Suprapubic skin (tissue), 4 donors: Measurements from ENCODE around the gene HSD3B1. TPM values are rescaled to one million over a fixed set of nuclear protein-coding genes. Genes with fewer than 3 reads are reported as not detected.
"Not testable (repeated sequence)": the region's sequence is repeated elsewhere in the genome, so short reads cannot be mapped to it uniquely, and the experiment has no call there.

Source experiments
- DNase-seq, 2 donors: peaks; one replicate each; pipeline ENCODE4 v3.0.0-alpha.2; 2019; ENCODE audit warnings: low spot score in 2 of 2
- H3K27ac ChIP-seq: fragments of 200-600 bp; sonication (generic); one replicate; pipeline ENCODE4 v1.5.1; 2019
- H3K27me3 ChIP-seq: fragments of 200-600 bp; sonication (generic); one replicate; pipeline ENCODE4 v1.5.1; 2019
- H3K36me3 ChIP-seq: fragments of 200-600 bp; sonication (generic); one replicate; pipeline ENCODE4 v1.5.1; 2019
- H3K4me1 ChIP-seq: fragments of 200-600 bp; sonication (generic); one replicate; pipeline ENCODE4 v1.5.1; 2019
- H3K4me3 ChIP-seq: fragments of 200-600 bp; sonication (generic); one replicate; pipeline ENCODE4 v1.5.1; 2019; ENCODE audit warnings: mild to moderate bottlenecking
- H3K9me3 ChIP-seq: fragments of 200-600 bp; sonication (generic); one replicate; pipeline ENCODE4 v1.5.1; 2019
- EP300 ChIP-seq: sonication (generic); formaldehyde crosslinking; IDR thresholded peaks from one replicate; pipeline ENCODE4 v1.6.1; 2017; ENCODE audit warnings: antibody characterized with exemption
- POLR2A ChIP-seq, 2 donors: fragments of 450-650 bp; IDR thresholded peaks; one replicate each; pipeline ENCODE4 v1.6.1; 2017; ENCODE audit warnings: antibody characterized with exemption in 2 of 2, mild to moderate bottlenecking in 2 of 2, moderate library complexity in 2 of 2
- POLR2AphosphoS5 ChIP-seq, 3 donors: sonication (generic); formaldehyde crosslinking; IDR thresholded peaks; one replicate each; pipeline ENCODE4 v1.6.1; 2017; ENCODE audit warnings: antibody characterized with exemption in 3 of 3
- WGBS: methylation state at CpG from one replicate; pipeline ENCODE4 v1.1.5; 2018; 5-methylcytosine and 5-hydroxymethylcytosine counted together
- total RNA-seq, 4 donors: library from RNA; depleted of rRNA; stranded (reverse); fragments of >200 nt; gene quantifications; one replicate each; pipeline ENCODE4 v1.1.0, GENCODE V29; 2016
- TF ChIP-seq, protein P1 (sequence below), 2 donors: fragments of 200-600 bp in 1 of 2; fragments of 450-650 bp in 1 of 2; sonication (generic) in 1 of 2; IDR thresholded peaks; one replicate each; pipeline ENCODE4 v1.5.1; 2016 to 2019; ENCODE audit warnings: antibody characterized with exemption in 2 of 2, mild to moderate bottlenecking in 1 of 2, moderate library complexity in 1 of 2

Gene HSD3B1
- total RNA-seq, 4 donors from 2014 or later, result 2.9 to 20.1 (median 5.6) TPM

DNA sequence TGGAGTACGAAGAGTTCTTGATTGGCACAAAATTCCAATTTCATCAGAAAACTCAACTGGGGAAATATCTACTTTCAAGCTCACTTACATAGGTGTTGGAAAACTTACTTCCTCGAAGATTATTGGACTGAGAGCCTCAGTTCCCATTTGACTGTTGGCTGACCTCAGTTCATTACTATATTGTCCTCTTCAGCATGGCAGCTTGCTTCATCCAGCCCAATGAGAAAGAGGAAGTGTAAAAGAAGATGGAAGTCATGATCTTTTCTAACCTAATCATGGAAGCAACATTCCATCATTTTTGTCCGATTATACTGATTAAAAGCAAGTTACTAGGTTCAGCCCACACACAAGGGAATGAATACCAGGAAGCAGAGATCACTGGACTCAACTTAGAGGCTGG, 49.4 kb downstream of the HSD3B1 start:
- Histone ChIP-seq H3K9me3 (no peaks in the 10 kb centered on the region), H3K4me1 (peaks cover 17% of the 10 kb centered on the region), H3K36me3 (no peaks in the 10 kb centered on the region), H3K4me3 (no peak overlapping the region), H3K27me3 (no peaks in the 10 kb centered on the region), H3K27ac (no peak overlapping the region)
- DNase-seq, result no peak
- 87% methylated on average over 3 of the region's 3 CpGs for WGBS
- no peak for TF ChIP-seq POLR2AphosphoS5 (IDR thresholded peaks at IDR 0.05)
- no peak for TF ChIP-seq POLR2A (IDR thresholded peaks at IDR 0.05)
- TF ChIP-seq, protein P1, sequence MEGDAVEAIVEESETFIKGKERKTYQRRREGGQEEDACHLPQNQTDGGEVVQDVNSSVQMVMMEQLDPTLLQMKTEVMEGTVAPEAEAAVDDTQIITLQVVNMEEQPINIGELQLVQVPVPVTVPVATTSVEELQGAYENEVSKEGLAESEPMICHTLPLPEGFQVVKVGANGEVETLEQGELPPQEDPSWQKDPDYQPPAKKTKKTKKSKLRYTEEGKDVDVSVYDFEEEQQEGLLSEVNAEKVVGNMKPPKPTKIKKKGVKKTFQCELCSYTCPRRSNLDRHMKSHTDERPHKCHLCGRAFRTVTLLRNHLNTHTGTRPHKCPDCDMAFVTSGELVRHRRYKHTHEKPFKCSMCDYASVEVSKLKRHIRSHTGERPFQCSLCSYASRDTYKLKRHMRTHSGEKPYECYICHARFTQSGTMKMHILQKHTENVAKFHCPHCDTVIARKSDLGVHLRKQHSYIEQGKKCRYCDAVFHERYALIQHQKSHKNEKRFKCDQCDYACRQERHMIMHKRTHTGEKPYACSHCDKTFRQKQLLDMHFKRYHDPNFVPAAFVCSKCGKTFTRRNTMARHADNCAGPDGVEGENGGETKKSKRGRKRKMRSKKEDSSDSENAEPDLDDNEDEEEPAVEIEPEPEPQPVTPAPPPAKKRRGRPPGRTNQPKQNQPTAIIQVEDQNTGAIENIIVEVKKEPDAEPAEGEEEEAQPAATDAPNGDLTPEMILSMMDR (IDR thresholded peaks at IDR 0.05), result no peak
- no peak for TF ChIP-seq EP300

GRCh38 chr1:119560402-119560801, 53.4 kb downstream of the HSD3B1 start:
- H3K36me3 ChIP-seq, H3K9me3 ChIP-seq, H3K4me3 ChIP-seq: not testable (repeated sequence)

GRCh38 chr1:119564548-119564947, 57.5 kb downstream of the HSD3B1 start:
- Histone ChIP-seq H3K27me3 (no peaks in the 10 kb centered on the region), H3K9me3 (no peaks in the 10 kb centered on the region), H3K4me1 (peaks cover 20% of the 10 kb centered on the region), H3K4me3 (no peak overlapping the region), H3K27ac (no peak overlapping the region), H3K36me3 (no peaks in the 10 kb centered on the region)
- no peak for TF ChIP-seq EP300
- TF ChIP-seq, protein P1 (IDR thresholded peaks at IDR 0.05), result no peak
- no peak for DNase-seq
- WGBS, result 79% methylated on average over 3 of the region's 3 CpGs

More at GRCh38 chr1:119560402-119560801, 53.4 kb downstream of the HSD3B1 start:
- 68% methylated on average over 3 of the region's 3 CpGs for WGBS
- not testable (repeated sequence) for H3K27ac ChIP-seq, H3K4me1 ChIP-seq, DNase-seq, H3K27me3 ChIP-seq

Other genes with a start within 250 kb of the HSD3B1 start
- gene HAO2, start 138.4 kb upstream of the HSD3B1 start, total RNA-seq, result 1 to 10 TPM; 2.2 to 6.8 (median 5.0) TPM
- under 1 TPM in 1 of 4 donors, not detected in 3; 0.72 TPM for gene HSD3B2, start 92.1 kb upstream of the HSD3B1 start, total RNA-seq
- gene ZNF697, start 141.1 kb downstream of the HSD3B1 start, total RNA-seq, result 1 to 10 TPM; 2.6 to 8.1 (median 3.7) TPM
- 100 to 1,000 TPM in 2 of 4 donors, 10 to 100 TPM in 2; 81.3 to 130 (median 100.0) TPM for gene PHGDH, start 204.7 kb downstream of the HSD3B1 start, total RNA-seq